SIG-M5 treated with dmso at 0.1 percent for 504 hours (cell line): ENCODE measurements around the gene ZRSR2.
A peak's percentile ranks its signal among the peaks of the same experiment; 100 is the strongest.
"Not testable (repeated sequence)": the region's sequence is repeated elsewhere in the genome, so short reads cannot be mapped to it uniquely, and the experiment has no call there.

Source experiments
- DNase-seq: peaks from one replicate; lab custom pipeline; 2025; ENCODE audit not compliant: unreplicated experiment; lab: John Stamatoyannopoulos, UW

Gene ZRSR2

GRCh38 chrX:15789979-15790768, at the start of gene ZRSR2:
Gene ZRSR2, plus strand, starts transcription at chrX:15790484. Its CDS starts 12 bp downstream, at chrX:15790496.
- DNase-seq = peak; percentile 71

GRCh38 chrX:15744181-15744867, 46.0 kb upstream of the ZRSR2 start:
- no peak for DNase-seq

GRCh38 chrX:15745179-15745578, 45.1 kb upstream of the ZRSR2 start:
- DNase-seq = peak; percentile 56

GRCh38 chrX:15746651-15747050, 43.6 kb upstream of the ZRSR2 start:
- DNase-seq = not testable (repeated sequence)

- DNase-seq = no peak
Observed at GRCh38 chrX:15747626-15748173, 42.6 kb upstream of the ZRSR2 start.

- no peak for DNase-seq
Observed at GRCh38 chrX:15748841-15749240, 41.4 kb upstream of the ZRSR2 start.

GRCh38 chrX:15749642-15750610, 40.4 kb upstream of the ZRSR2 start:
- DNase-seq = peak; percentile 49

GRCh38 chrX:15750611-15751154, 39.6 kb upstream of the ZRSR2 start:
- DNase-seq = no peak

GRCh38 chrX:15751155-15751819, 39.0 kb upstream of the ZRSR2 start:
- DNase-seq = peak; percentile 27

GRCh38 chrX:15755091-15755490, 35.2 kb upstream of the ZRSR2 start:
- DNase-seq = no peak

GRCh38 chrX:15758140-15758539, 32.1 kb upstream of the ZRSR2 start:
- no peak for DNase-seq

GRCh38 chrX:15759886-15760285, 30.4 kb upstream of the ZRSR2 start:
- not testable (repeated sequence) for DNase-seq

GRCh38 chrX:15761564-15762191, 28.6 kb upstream of the ZRSR2 start:
- peak; percentile 42 for DNase-seq

GRCh38 chrX:15769300-15769954, 20.9 kb upstream of the ZRSR2 start:
- DNase-seq = no peak

- no peak for DNase-seq
Observed at GRCh38 chrX:15781961-15782699, 8.2 kb upstream of the ZRSR2 start.

- peak; percentile 38 for DNase-seq
Observed at GRCh38 chrX:15785176-15785750, 5.0 kb upstream of the ZRSR2 start.

- peak; percentile 30 for DNase-seq
Observed at GRCh38 chrX:15786915-15787314, 3.4 kb upstream of the ZRSR2 start.

GRCh38 chrX:15790769-15791290, 546 bp downstream of the ZRSR2 start:
- peak; percentile 57 for DNase-seq
